ENCODE data around the gene UBAP1L. TPM values are rescaled to one million over a fixed set of nuclear protein-coding genes. Genes with fewer than 3 reads are reported as not detected.

UBAP1L gene
- total RNA-seq, 2 experiments from 2014 or later: 3.0 to 3.3 TPM

Other genes with a start within 250 kb of the UBAP1L start
- gene ANKDD1A, start 203.3 kb downstream of the UBAP1L start, total RNA-seq: 10 to 100 TPM; 14.2 to 15.1 TPM
- gene SPG21, start 125.3 kb downstream of the UBAP1L start, total RNA-seq: 10 to 100 TPM; 55.6 to 57.2 TPM
- 10 to 100 TPM; 13.3 to 15.5 TPM for gene MTFMT, start 85.6 kb downstream of the UBAP1L start, total RNA-seq
- gene SLC51B, start 69.8 kb downstream of the UBAP1L start, total RNA-seq: not detected
- not detected for gene RASL12, start 47.2 kb downstream of the UBAP1L start, total RNA-seq
- not detected for gene KBTBD13, start 38.5 kb downstream of the UBAP1L start, total RNA-seq
- 10 to 100 TPM; 37.8 to 38.9 TPM for gene PDCD7, start 18.6 kb upstream of the UBAP1L start, total RNA-seq
- 10 to 100 TPM; 48.5 to 57.8 TPM for gene CLPX, start 70.1 kb upstream of the UBAP1L start, total RNA-seq
- not detected for gene CILP, start 96.3 kb upstream of the UBAP1L start, total RNA-seq
- gene PARP16, start 171.7 kb upstream of the UBAP1L start, total RNA-seq: 10 to 100 TPM; 14.9 to 15.7 TPM
- gene RNU5A-1, start 180.9 kb upstream of the UBAP1L start, total RNA-seq: not detected
- 10 to 100 TPM in 1 of 2 experiments, not detected in 1; 12.9 TPM for gene RNU5B-1, start 189.5 kb upstream of the UBAP1L start, total RNA-seq